OCI-LY1 (cell line): Measurements from ENCODE around the gene CNOT6L.
"Not testable (repeated sequence)": the region's sequence is repeated elsewhere in the genome, so short reads cannot be mapped to it uniquely, and the experiment has no call there.

ENCODE experiments used
- H2AFZ ChIP-seq: fragments of 200-600 bp; sonication (generic), shearing (Covaris generic); 2 replicates; pipeline ENCODE4 v1.6.0; 2014; ENCODE audit warnings: antibody characterized with exemption, mild to moderate bottlenecking, low read length
- H3F3A ChIP-seq: fragments of 200-600 bp; sonication (generic), shearing (Covaris generic); 2 replicates; pipeline ENCODE4 v1.6.0; 2014; ENCODE audit warnings: mild to moderate bottlenecking, antibody characterized with exemption, low read length, moderate library complexity; ENCODE audit not compliant: insufficient read depth
- H3K27ac ChIP-seq: fragments of 200-600 bp; sonication (generic); 2 replicates; pipeline ENCODE4 v1.5.1; 2014; ENCODE audit warnings: low read length, mixed run types, mild to moderate bottlenecking, low read depth; ENCODE audit not compliant: poor library complexity, severe bottlenecking
- H3K27me3 ChIP-seq: fragments of 200-600 bp; sonication (generic); 2 replicates; pipeline ENCODE4 v1.6.0; 2014; ENCODE audit warnings: antibody characterized with exemption, mild to moderate bottlenecking, low read length, moderate library complexity; ENCODE audit not compliant: insufficient read depth
- H3K36me3 ChIP-seq: fragments of 200-600 bp; sonication (generic); 2 replicates; pipeline ENCODE4 v1.6.1; 2014; ENCODE audit warnings: mild to moderate bottlenecking, antibody characterized with exemption, low read length, moderate library complexity, mixed read lengths; ENCODE audit not compliant: insufficient read depth
- H3K4me1 ChIP-seq: fragments of 200-600 bp; sonication (generic); 2 replicates; pipeline ENCODE4 v1.5.1; 2014; ENCODE audit warnings: mild to moderate bottlenecking, low read length, moderate library complexity; ENCODE audit not compliant: insufficient read depth, severe bottlenecking
- H3K4me2 ChIP-seq: fragments of 200-600 bp; sonication (generic), shearing (Covaris generic); 2 replicates; pipeline ENCODE4 v1.6.1; 2014; ENCODE audit warnings: low read length
- H3K4me3 ChIP-seq: fragments of 200-600 bp; sonication (generic); 2 replicates; pipeline ENCODE4 v1.5.1; 2014; ENCODE audit warnings: low read length, low read depth, mild to moderate bottlenecking, mixed read lengths; ENCODE audit not compliant: poor library complexity, severe bottlenecking
- H3K79me2 ChIP-seq: fragments of 200-600 bp; shearing (Covaris generic); 2 replicates; pipeline ENCODE4 v1.6.1; 2016; ENCODE audit warnings: mixed run types, low read length, mixed read lengths; ENCODE audit not compliant: insufficient read depth
- H3K9ac ChIP-seq: fragments of 200-600 bp; sonication (generic), shearing (Covaris generic); 2 replicates; pipeline ENCODE4 v1.6.1; 2014; ENCODE audit warnings: mild to moderate bottlenecking, low read length, mixed read lengths
- H3K9me2 ChIP-seq: fragments of 200-600 bp; sonication (generic), shearing (Covaris generic); 2 replicates; pipeline ENCODE4 v1.6.1; 2014; ENCODE audit warnings: low read depth, mild to moderate bottlenecking, low read length, mixed read lengths
- H3K9me3 ChIP-seq: fragments of 200-600 bp; shearing (Covaris generic); 2 replicates; pipeline ENCODE4 v1.6.1; 2014; ENCODE audit warnings: low read length, mixed read lengths
- H4K20me1 ChIP-seq: fragments of 200-600 bp; sonication (generic), shearing (Covaris generic); 2 replicates; pipeline ENCODE4 v1.6.0; 2016; ENCODE audit warnings: mild to moderate bottlenecking, low read length; ENCODE audit not compliant: insufficient read depth
- EZH2 ChIP-seq: fragments of 200-600 bp; sonication (generic), shearing (Covaris generic); IDR thresholded peaks from 2 replicates; pipeline ENCODE4 v1.8.0; 2017; ENCODE audit warnings: borderline replicate concordance, mixed run types, mild to moderate bottlenecking, antibody characterized with exemption, low read length, moderate library complexity, mixed read lengths
- TF ChIP-seq, protein P1 (sequence below): fragments of 200-600 bp; sonication (generic), shearing (Covaris generic); IDR thresholded peaks from 2 replicates; pipeline ENCODE4 v1.5.1; 2017; ENCODE audit warnings: mild to moderate bottlenecking, antibody characterized with exemption, low read length, moderate library complexity, mixed read lengths

The CNOT6L gene

GRCh38 chr4:77818602-77819403 is at the start of gene CNOT6L:
TSS of gene CNOT6L (minus strand) at chr4:77819368. CDS start at chr4:77819308, 60 bp downstream.
- H3K9ac ChIP-seq = peak within 1 kb of the TSS; percentile 81
- H3F3A ChIP-seq = no peaks in the 10 kb centered on the region; the same call in 1 of the 2 replicates
- peaks cover 54% of the 10 kb centered on the region for H3K4me1 ChIP-seq

GRCh38 chr4:77865259-77865658 is 46.1 kb upstream of the CNOT6L start:
- Histone ChIP-seq H2AFZ (no peak overlapping the region), H3K27me3 (no peaks in the 10 kb centered on the region), H3K4me3 (no peak overlapping the region), H3K27ac (no peak overlapping the region), H3K9me3 (no peaks in the 10 kb centered on the region), H3K9me2 (no peaks in the 10 kb centered on the region), H4K20me1 (no peaks in the 10 kb centered on the region), H3K36me3 (peaks cover 12% of the 10 kb centered on the region), H3K4me2 (no peak overlapping the region), H3K9ac (no peak overlapping the region), H3K4me1 (peaks cover 23% of the 10 kb centered on the region), H3K79me2 (peaks cover 36% of the 10 kb centered on the region), H3F3A (no peaks in the 10 kb centered on the region)
- TF ChIP-seq, protein P1, sequence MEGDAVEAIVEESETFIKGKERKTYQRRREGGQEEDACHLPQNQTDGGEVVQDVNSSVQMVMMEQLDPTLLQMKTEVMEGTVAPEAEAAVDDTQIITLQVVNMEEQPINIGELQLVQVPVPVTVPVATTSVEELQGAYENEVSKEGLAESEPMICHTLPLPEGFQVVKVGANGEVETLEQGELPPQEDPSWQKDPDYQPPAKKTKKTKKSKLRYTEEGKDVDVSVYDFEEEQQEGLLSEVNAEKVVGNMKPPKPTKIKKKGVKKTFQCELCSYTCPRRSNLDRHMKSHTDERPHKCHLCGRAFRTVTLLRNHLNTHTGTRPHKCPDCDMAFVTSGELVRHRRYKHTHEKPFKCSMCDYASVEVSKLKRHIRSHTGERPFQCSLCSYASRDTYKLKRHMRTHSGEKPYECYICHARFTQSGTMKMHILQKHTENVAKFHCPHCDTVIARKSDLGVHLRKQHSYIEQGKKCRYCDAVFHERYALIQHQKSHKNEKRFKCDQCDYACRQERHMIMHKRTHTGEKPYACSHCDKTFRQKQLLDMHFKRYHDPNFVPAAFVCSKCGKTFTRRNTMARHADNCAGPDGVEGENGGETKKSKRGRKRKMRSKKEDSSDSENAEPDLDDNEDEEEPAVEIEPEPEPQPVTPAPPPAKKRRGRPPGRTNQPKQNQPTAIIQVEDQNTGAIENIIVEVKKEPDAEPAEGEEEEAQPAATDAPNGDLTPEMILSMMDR = no peak
- no peak for TF ChIP-seq EZH2

More at GRCh38 chr4:77818602-77819403, at the start of gene CNOT6L:
- Histone ChIP-seq H2AFZ (no peak within 1 kb of the TSS), H3K27me3 (no peaks in the 10 kb centered on the region), H3K4me2 (peak within 1 kb of the TSS; percentile 84), H4K20me1 (no peaks in the 10 kb centered on the region), H3K27ac (peak within 1 kb of the TSS; percentile 86), H3K4me3 (peak within 1 kb of the TSS; percentile 83), H3K9me2 (no peaks in the 10 kb centered on the region), H3K9me3 (no peaks in the 10 kb centered on the region), H3K36me3 (no peaks in the 10 kb centered on the region), H3K79me2 (peaks cover 46% of the 10 kb centered on the region)
- no peak for TF ChIP-seq EZH2
- TF ChIP-seq, protein P1 = no peak

DNA sequence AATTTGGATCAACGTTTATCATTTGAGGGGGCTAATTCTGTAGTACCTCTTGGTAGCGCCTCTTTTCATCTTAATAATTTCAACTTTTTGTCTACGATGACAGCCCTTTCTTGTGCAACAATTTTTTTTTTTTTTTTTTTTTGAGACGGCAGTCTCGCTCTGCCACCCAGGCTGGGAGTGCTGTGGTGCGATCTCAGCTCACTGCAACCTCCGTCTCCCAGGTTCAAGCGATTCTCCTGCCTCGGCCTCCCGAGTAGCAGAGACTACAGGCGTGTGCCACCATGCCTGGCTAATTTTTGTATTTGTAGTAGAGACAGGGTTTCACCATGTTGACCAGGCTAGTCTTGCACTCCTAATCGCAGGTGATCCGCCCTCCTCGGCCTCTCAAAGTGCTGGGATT is 44.2 kb upstream of the CNOT6L start:
- H3K9me2 ChIP-seq, H3K27me3 ChIP-seq, H2AFZ ChIP-seq, H3K9me3 ChIP-seq, H3K36me3 ChIP-seq, H3F3A ChIP-seq, H4K20me1 ChIP-seq: not testable (repeated sequence)
- Histone ChIP-seq H3K4me3 (peak overlapping the region; percentile 92), H3K79me2 (peaks cover 18% of the 10 kb centered on the region), H3K4me2 (peak overlapping the region; percentile 79), H3K9ac (peak overlapping the region; percentile 87), H3K27ac (peak overlapping the region; percentile 90), H3K4me1 (peaks cover 23% of the 10 kb centered on the region)
